NCI-H1417 treated with DMSO at 0.1 percent for 48 hours (cell line): ENCODE results near the gene DCTPP1.

Experiments
- DNase-seq: peaks from one replicate; lab custom pipeline; 2025; lab: John Stamatoyannopoulos, UW

The DCTPP1 gene

GRCh38 chr16:30381291-30382041 lies 48.4 kb downstream of the DCTPP1 start:
- no peak for DNase-seq

- no peak for DNase-seq
Observed at GRCh38 chr16:30380803-30381208, 49.0 kb downstream of the DCTPP1 start.

- no peak for DNase-seq
Observed at GRCh38 chr16:30380072-30380802, 49.6 kb downstream of the DCTPP1 start.

GRCh38 chr16:30379158-30379783 lies 50.6 kb downstream of the DCTPP1 start:
- no peak for DNase-seq

- peak; percentile 55 for DNase-seq
Observed at GRCh38 chr16:30378236-30379157, 51.3 kb downstream of the DCTPP1 start.

GRCh38 chr16:30377812-30378235 lies 52.0 kb downstream of the DCTPP1 start:
- peak; percentile 63 for DNase-seq

- no peak for DNase-seq
Observed at GRCh38 chr16:30377050-30377811, 52.6 kb downstream of the DCTPP1 start.

- no peak for DNase-seq
Observed at GRCh38 chr16:30376461-30376902, 53.3 kb downstream of the DCTPP1 start.

GRCh38 chr16:30375864-30376263 lies 54.0 kb downstream of the DCTPP1 start:
- no peak for DNase-seq

GRCh38 chr16:30374538-30374937 lies 55.3 kb downstream of the DCTPP1 start, which contains the start of gene MYL11:
Gene MYL11, plus strand, starts transcription at chr16:30374802. Its CDS starts 56 bp downstream, at chr16:30374858.
- no peak for DNase-seq
